ENCODE measurements around the gene ABO. TPM values are rescaled to one million over a fixed set of nuclear protein-coding genes. Genes with fewer than 3 reads are reported as not detected.
A peak's percentile ranks its signal among the peaks of the same experiment; 100 is the strongest.
"Not testable (repeated sequence)": the region's sequence is repeated elsewhere in the genome, so short reads cannot be mapped to it uniquely, and the experiment has no call there.

The ABO gene
- 7.3 TPM for total RNA-seq

- ATAC-seq: peak; percentile 51
Measured at GRCh38 chr9:133275105-133276000, at the start of gene ABO. Gene ABO, minus strand, starts transcription at chr9:133275201.

GRCh38 chr9:133323991-133324703 lies 49.1 kb upstream of the ABO start:
- ATAC-seq: no peak

GRCh38 chr9:133323211-133323610 lies 48.2 kb upstream of the ABO start:
- no peak for ATAC-seq

GRCh38 chr9:133322701-133323100 lies 47.7 kb upstream of the ABO start:
- ATAC-seq: no peak

- ATAC-seq: no peak
Measured at GRCh38 chr9:133321411-133321935, 46.5 kb upstream of the ABO start.

- ATAC-seq: no peak
Measured at GRCh38 chr9:133320421-133320881, 45.5 kb upstream of the ABO start.

- ATAC-seq: not testable (repeated sequence)
Measured at GRCh38 chr9:133317551-133317950, 42.5 kb upstream of the ABO start.

- no peak for ATAC-seq
Measured at GRCh38 chr9:133315997-133316396, 41.0 kb upstream of the ABO start.

- ATAC-seq: no peak
Measured at GRCh38 chr9:133309608-133310007, 34.6 kb upstream of the ABO start.

- no peak for ATAC-seq
Measured at GRCh38 chr9:133307301-133307700, 32.3 kb upstream of the ABO start.

GRCh38 chr9:133306242-133307204 lies 31.5 kb upstream of the ABO start:
- no peak for ATAC-seq

GRCh38 chr9:133305731-133306130 lies 30.7 kb upstream of the ABO start:
- ATAC-seq: no peak

- peak; percentile 17 for ATAC-seq
Measured at GRCh38 chr9:133304477-133305377, 29.7 kb upstream of the ABO start.

GRCh38 chr9:133304158-133304470 lies 29.1 kb upstream of the ABO start:
- peak; percentile 10 for ATAC-seq

GRCh38 chr9:133303266-133304157 lies 28.5 kb upstream of the ABO start:
- no peak for ATAC-seq

- ATAC-seq: no peak
Measured at GRCh38 chr9:133301253-133302230, 26.5 kb upstream of the ABO start.

- not testable (repeated sequence) for ATAC-seq
Measured at GRCh38 chr9:133299996-133300395, 25.0 kb upstream of the ABO start.

- ATAC-seq: no peak
Measured at GRCh38 chr9:133294257-133294656, 19.3 kb upstream of the ABO start.

GRCh38 chr9:133290751-133291302 lies 15.8 kb upstream of the ABO start:
- no peak for ATAC-seq
